HEK293 (cell line): ENCODE results near the gene ANKRD33.

Source experiments
- EGR2 ChIP-seq: fragments of 450-650 bp; formaldehyde crosslinking; IDR thresholded peaks from 2 replicates; pipeline ENCODE4 v1.5.1; 2016; ENCODE audit warnings: low read depth, missing biosample characterization, missing genetic modification characterization
- HIC1 ChIP-seq: fragments of 450-650 bp; formaldehyde crosslinking; IDR thresholded peaks from 2 replicates; pipeline ENCODE4 v1.5.1; 2016; ENCODE audit warnings: missing biosample characterization, missing genetic modification characterization
- PATZ1 ChIP-seq: fragments of 450-650 bp; formaldehyde crosslinking; IDR thresholded peaks from 2 replicates; pipeline ENCODE4 v1.5.1; 2016; ENCODE audit warnings: missing biosample characterization, missing genetic modification characterization
- PRDM10 ChIP-seq: fragments of 450-650 bp; formaldehyde crosslinking; IDR thresholded peaks from 2 replicates; pipeline ENCODE4 v1.5.1; 2016; ENCODE audit warnings: missing biosample characterization, missing genetic modification characterization
- SCRT2 ChIP-seq: fragments of 450-650 bp; formaldehyde crosslinking; IDR thresholded peaks from 2 replicates; pipeline ENCODE4 v1.5.1; 2016; ENCODE audit warnings: missing biosample characterization, missing genetic modification characterization
- TSHZ1 ChIP-seq: fragments of 450-650 bp; formaldehyde crosslinking; IDR thresholded peaks from 2 replicates; pipeline ENCODE4 v1.5.1; 2016; ENCODE audit warnings: missing biosample characterization, missing genetic modification characterization, borderline replicate concordance
- ZBTB17 ChIP-seq: fragments of 450-650 bp; formaldehyde crosslinking; IDR thresholded peaks from 2 replicates; pipeline ENCODE4 v1.5.1; 2016; ENCODE audit warnings: missing biosample characterization, missing genetic modification characterization
- ZBTB48 ChIP-seq: fragments of 450-650 bp; formaldehyde crosslinking; IDR thresholded peaks from 2 replicates; pipeline ENCODE4 v1.5.1; 2016; ENCODE audit warnings: missing biosample characterization, missing genetic modification characterization
- ZBTB7A ChIP-seq: fragments of 450-650 bp; formaldehyde crosslinking; IDR thresholded peaks from 2 replicates; pipeline ENCODE4 v1.5.1; 2016; ENCODE audit warnings: low read depth, missing biosample characterization, missing genetic modification characterization
- ZNF239 ChIP-seq: fragments of 450-650 bp; formaldehyde crosslinking; IDR thresholded peaks from 2 replicates; pipeline ENCODE4 v1.5.1; 2016; ENCODE audit warnings: missing biosample characterization, missing genetic modification characterization
- ZNF280C ChIP-seq: fragments of 450-650 bp; formaldehyde crosslinking; IDR thresholded peaks from 2 replicates; pipeline ENCODE4 v1.5.1; 2016; ENCODE audit warnings: missing biosample characterization, missing genetic modification characterization
- ZNF449 ChIP-seq: fragments of 450-650 bp; formaldehyde crosslinking; IDR thresholded peaks from 2 replicates; pipeline ENCODE4 v1.5.1; 2017; ENCODE audit warnings: missing biosample characterization, mild to moderate bottlenecking, missing genetic modification characterization, moderate library complexity
- ZNF518A ChIP-seq: fragments of 450-650 bp; formaldehyde crosslinking; conservative IDR thresholded peaks from 2 replicates; pipeline ENCODE4 v1.5.1; 2016; ENCODE audit warnings: low read depth, missing biosample characterization, missing genetic modification characterization
- ZNF623 ChIP-seq: fragments of 450-650 bp; formaldehyde crosslinking; IDR thresholded peaks from 2 replicates; pipeline ENCODE4 v1.5.1; 2016; ENCODE audit warnings: missing biosample characterization, missing genetic modification characterization
- ZNF843 ChIP-seq: fragments of 450-650 bp; formaldehyde crosslinking; IDR thresholded peaks from 2 replicates; pipeline ENCODE4 v1.5.1; 2016; ENCODE audit warnings: missing biosample characterization, missing genetic modification characterization

Gene ANKRD33

GRCh38 chr12:51847643-51848325, 40.1 kb upstream of the ANKRD33 start (continued):
- TF ChIP-seq ZNF623 (tag by site-specific recombination) (no peak), ZBTB17 (tag by site-specific recombination) (no peak), TSHZ1 (tag by site-specific recombination) (no peak), SCRT2 (tag by site-specific recombination) (no peak), PRDM10 (tag by site-specific recombination) (no peak), ZNF280C (tag by site-specific recombination) (no peak), ZNF239 (tag by site-specific recombination) (no peak), EGR2 (tag by site-specific recombination) (peak; percentile 71), ZNF449 (tag by site-specific recombination) (no peak), ZBTB7A (tag by site-specific recombination) (0 out of 2 replicates have a peak, but pooled peaks have one; percentile 26), HIC1 (tag by site-specific recombination) (no peak), ZNF843 (tag by site-specific recombination) (no peak), ZNF518A (tag by site-specific recombination) (no peak), PATZ1 (tag by site-specific recombination) (peak; percentile 55), ZBTB48 (tag by site-specific recombination) (0 out of 2 replicates have a peak, but pooled peaks have one; percentile 21)
